PFSK-1 (cell line): Measurements from ENCODE around the gene PLXNC1.

Experiments
- FOXP2 ChIP-seq: optimal IDR thresholded peaks from 2 replicates; pipeline ENCODE3; 2011; ENCODE audit warnings: borderline replicate concordance, control low read depth, inconsistent platforms; ENCODE audit not compliant: insufficient read depth; ENCODE audit errors: extremely low read length, extremely low read depth
- POLR2AphosphoS5 ChIP-seq: IDR thresholded peaks from 2 replicates; pipeline ENCODE4 v1.6.1; 2012; ENCODE audit warnings: low read depth, mild to moderate bottlenecking, control low read depth, low read length, moderate library complexity
- TAF1 ChIP-seq: IDR thresholded peaks from 2 replicates; pipeline ENCODE4 v1.6.1; 2012; ENCODE audit warnings: low read length, control low read depth, borderline replicate concordance; ENCODE audit not compliant: insufficient read depth
- TF ChIP-seq, protein P1 (sequence below), 2 experiments: IDR thresholded peaks; 2 replicates each; pipeline versions ENCODE4 v1.6.1 to v1.8.0; 2011 to 2012; ENCODE audit warnings: low read depth in 2 of 2, low read length in 2 of 2, control low read depth in 1 of 2, inconsistent platforms in 1 of 2, mild to moderate bottlenecking in 1 of 2, moderate library complexity in 1 of 2; ENCODE audit not compliant: insufficient read depth in 1 of 2

DNA sequence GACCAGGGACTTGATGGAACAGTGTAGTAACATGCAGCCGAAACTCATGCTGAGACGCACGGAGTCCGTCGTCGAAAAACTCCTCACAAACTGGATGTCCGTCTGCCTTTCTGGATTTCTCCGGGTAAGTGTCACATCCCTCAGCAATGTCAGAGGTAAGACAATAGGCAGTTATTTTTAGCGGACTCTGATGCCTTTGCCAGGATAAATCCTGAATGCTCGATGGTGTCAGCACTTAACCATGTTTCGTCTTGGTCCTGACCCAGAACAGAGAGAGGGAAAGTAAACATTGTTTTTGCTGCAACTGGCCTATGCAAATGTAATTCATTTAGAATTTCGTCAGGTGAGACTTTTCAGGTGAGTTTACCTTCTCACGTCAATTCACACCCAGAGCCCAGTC, 112.3 kb downstream of the PLXNC1 start:
- TF ChIP-seq, protein P1, sequence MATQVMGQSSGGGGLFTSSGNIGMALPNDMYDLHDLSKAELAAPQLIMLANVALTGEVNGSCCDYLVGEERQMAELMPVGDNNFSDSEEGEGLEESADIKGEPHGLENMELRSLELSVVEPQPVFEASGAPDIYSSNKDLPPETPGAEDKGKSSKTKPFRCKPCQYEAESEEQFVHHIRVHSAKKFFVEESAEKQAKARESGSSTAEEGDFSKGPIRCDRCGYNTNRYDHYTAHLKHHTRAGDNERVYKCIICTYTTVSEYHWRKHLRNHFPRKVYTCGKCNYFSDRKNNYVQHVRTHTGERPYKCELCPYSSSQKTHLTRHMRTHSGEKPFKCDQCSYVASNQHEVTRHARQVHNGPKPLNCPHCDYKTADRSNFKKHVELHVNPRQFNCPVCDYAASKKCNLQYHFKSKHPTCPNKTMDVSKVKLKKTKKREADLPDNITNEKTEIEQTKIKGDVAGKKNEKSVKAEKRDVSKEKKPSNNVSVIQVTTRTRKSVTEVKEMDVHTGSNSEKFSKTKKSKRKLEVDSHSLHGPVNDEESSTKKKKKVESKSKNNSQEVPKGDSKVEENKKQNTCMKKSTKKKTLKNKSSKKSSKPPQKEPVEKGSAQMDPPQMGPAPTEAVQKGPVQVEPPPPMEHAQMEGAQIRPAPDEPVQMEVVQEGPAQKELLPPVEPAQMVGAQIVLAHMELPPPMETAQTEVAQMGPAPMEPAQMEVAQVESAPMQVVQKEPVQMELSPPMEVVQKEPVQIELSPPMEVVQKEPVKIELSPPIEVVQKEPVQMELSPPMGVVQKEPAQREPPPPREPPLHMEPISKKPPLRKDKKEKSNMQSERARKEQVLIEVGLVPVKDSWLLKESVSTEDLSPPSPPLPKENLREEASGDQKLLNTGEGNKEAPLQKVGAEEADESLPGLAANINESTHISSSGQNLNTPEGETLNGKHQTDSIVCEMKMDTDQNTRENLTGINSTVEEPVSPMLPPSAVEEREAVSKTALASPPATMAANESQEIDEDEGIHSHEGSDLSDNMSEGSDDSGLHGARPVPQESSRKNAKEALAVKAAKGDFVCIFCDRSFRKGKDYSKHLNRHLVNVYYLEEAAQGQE (IDR thresholded peaks at IDR 0.05; ENCODE audit: insufficient read depth in 1 of 2, low read depth in 2 of 2, low read length in 2 of 2) = no peak
- TF ChIP-seq POLR2AphosphoS5 (no peak), TAF1 (no peak), FOXP2 (no peak)
